Astrocyte of the spinal cord (primary cell): ENCODE results near the gene TP53BP2.
A peak's percentile ranks its signal among the peaks of the same experiment; 100 is the strongest.

Source experiments
- DNase-seq: peaks from one replicate; pipeline ENCODE4 v3.0.0; 2011; ENCODE audit warnings: low read depth, low spot score
- H3K4me3 ChIP-seq: 2 replicates; pipeline ENCODE4 v1.5.1; 2011; ENCODE audit warnings: low read depth, mild to moderate bottlenecking, low read length, moderate library complexity
- in situ Hi-C: cut with HindIII; loops from 2 replicates; pipeline ENCODE4 v1.10.0; 2017; ENCODE audit warnings: low sequenced_read_pairs
- TF ChIP-seq, protein P1 (sequence below): IDR thresholded peaks from 2 replicates; pipeline ENCODE4 v1.5.1; 2012; ENCODE audit warnings: low read depth, mild to moderate bottlenecking, low read length, inconsistent platforms

Gene TP53BP2

DNA sequence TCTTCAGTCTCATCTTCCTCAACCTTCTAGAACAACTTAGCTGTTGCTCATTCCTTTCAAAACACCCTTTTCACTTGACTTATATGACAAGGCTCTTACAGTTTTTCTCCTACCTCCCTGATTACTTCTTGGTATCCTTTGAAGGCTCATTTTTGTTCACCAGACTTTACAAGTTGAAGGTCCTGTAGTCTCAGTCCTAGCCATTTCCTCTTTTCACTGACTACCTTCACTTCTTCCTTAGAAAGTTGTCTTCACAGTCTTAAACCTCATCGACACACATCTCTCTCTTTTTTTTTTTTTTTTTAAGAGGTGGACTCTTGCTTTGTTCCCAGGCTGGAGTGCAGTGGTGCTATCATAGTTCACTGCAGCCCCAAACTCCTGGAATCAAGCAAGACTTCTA is 6.6 kb upstream of the TP53BP2 start:
- no peak overlapping the region for H3K4me3 ChIP-seq
- TF ChIP-seq, protein P1, sequence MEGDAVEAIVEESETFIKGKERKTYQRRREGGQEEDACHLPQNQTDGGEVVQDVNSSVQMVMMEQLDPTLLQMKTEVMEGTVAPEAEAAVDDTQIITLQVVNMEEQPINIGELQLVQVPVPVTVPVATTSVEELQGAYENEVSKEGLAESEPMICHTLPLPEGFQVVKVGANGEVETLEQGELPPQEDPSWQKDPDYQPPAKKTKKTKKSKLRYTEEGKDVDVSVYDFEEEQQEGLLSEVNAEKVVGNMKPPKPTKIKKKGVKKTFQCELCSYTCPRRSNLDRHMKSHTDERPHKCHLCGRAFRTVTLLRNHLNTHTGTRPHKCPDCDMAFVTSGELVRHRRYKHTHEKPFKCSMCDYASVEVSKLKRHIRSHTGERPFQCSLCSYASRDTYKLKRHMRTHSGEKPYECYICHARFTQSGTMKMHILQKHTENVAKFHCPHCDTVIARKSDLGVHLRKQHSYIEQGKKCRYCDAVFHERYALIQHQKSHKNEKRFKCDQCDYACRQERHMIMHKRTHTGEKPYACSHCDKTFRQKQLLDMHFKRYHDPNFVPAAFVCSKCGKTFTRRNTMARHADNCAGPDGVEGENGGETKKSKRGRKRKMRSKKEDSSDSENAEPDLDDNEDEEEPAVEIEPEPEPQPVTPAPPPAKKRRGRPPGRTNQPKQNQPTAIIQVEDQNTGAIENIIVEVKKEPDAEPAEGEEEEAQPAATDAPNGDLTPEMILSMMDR: no peak
- in situ Hi-C loops: no loop called here
- DNase-seq: no peak

DNA sequence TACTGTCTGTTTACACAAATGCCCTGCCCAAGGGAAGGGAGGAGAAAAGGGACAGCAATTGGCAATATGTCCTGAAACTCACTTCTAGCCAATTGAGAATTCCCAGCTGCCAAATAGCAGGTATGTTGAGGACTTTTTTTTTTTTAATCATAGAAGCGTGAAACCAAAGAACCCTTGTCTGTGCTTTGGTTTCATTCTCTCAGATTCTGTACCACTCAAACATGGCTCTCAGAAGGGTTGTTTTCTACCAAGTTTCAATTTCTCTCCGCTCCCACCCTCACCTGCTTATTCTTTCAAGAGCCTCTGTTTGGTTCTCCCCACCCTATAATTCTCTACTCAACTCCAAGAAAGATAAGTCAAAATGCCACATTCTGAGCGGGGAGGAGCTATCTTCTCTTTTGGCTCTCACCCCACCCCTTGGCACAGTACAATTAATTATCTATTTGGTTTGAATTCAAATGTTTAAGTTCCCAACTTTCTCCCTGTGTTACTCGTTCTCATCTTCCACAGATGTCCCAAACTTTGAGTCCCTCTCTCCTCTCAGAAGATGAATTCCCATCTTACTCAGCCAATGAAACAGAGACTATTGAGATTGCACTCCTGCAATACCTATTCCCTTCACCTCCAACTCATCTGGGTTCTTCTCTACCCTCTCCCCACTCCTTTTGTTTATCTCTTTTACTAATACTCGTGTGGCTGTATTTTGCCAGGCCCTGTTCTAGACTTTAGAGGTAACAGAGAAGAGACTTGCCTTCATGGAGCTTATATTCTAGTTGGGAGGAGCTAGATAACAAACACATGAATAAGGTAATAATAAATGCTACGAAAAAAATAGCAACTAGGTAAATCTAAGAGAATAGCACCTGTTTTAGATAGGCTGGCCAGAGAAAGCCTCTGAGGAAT is 3.9 kb upstream of the TP53BP2 start:
- TF ChIP-seq, protein P1: no peak
- no peak for DNase-seq
- no peak overlapping the region for H3K4me3 ChIP-seq
- in situ Hi-C loops: no loop called here

DNA sequence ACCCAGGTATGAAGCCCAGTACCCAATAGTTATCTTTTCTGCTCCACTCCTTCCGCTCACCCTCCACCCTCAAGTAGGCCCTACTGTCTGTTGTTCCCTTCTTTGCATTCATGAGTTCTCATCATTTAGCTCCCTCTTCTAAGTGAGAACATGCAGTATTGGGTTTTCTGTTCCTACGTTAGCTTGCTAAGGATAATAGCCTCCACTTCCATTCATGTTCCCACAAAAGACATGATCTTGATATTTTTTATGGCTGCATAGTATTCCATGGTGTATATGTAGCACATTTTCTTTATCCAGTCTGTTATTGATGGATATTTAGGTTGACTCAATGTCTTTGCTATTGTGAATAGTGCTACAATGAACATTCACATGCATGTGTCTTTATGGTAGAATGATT is 2.8 kb upstream of the TP53BP2 start:
- H3K4me3 ChIP-seq: no peak overlapping the region
- TF ChIP-seq, protein P1: no peak
- DNase-seq: no peak
- in situ Hi-C loops: no loop called here

DNA sequence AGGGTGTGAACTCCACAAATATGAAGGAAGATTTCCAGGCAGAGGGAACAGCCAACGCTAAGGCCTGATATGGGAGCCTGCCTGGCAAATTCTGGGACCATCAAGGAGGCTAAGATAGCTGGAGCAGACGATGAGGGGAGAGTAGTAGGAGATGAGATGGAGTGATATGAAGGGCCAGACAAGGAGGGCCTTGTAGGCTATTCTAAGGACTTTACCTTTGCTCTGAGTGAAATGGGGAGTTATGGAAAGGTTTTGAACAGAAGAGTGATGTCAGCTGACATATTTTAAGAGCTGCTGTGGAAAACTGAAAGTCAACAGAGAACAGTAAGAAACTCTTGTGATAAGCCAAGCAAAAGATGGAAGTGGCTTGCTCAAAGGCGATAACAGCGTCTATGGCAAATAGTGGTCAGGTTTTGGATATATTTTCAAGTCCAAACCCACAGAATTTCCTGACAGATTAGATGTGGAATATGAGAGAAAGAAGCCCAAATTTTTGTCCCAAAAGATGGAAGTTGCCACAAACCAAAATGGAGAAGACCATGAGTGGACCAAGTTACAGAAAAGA is 2.1 kb upstream of the TP53BP2 start:
- DNase-seq: no peak
- no peak overlapping the region for H3K4me3 ChIP-seq
- TF ChIP-seq, protein P1: no peak
- in situ Hi-C loops: no loop called here

DNA sequence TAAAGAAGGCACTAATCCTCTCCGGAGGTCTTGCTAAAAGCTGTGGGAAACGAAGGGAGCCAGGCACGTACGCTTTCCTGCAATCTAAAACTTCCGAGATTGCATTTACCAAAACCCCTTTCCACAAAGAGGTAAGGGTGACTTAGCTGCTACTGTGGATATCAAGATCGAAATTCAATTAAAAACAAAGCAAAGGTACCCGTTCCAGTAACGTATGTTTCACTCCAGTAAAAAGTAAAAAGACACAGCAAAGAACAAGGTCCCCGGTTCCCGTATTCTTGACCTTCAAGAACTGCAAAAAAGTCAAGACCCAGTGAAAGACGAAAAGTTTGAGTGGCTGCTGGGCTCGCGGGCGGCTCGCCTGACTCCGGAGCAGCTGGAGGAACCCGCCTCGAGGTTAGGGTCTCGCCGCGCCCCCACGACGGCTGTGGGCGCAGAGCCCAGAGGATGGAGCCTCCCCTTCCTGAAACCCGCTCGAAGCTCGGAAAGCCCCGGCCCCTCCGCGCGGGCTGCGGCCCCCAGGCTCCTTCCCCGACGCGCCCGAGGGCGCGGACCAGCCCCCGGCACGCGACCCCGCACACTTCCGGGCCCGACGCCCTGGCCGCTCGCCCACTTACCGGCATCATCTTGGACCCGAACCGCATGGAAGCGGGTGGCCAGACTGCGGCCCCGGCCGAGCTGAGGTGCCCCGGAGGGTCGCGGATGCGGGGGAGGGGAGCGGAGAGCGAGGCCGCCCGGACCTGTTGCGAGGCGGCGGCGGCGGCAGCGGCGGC is 524 bp downstream of the TP53BP2 start:
- in situ Hi-C loops: no loop called here
- peak overlapping the region; percentile 77 for H3K4me3 ChIP-seq
- DNase-seq: peak; percentile 71
- TF ChIP-seq, protein P1: no peak

DNA sequence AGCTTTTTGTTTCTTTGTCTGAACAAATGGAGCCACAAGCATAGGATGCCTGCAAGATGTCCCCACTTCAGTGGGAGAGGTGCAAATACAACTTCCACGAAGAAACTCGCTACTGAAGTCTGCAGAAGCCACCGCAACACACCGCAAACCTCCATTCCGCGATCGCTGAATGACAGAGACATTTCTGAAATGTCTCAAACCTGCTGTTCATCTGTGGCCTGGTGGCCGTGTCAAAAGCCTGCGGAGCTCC is 1.0 kb downstream of the TP53BP2 start:
- in situ Hi-C loops: no loop called here
- peak overlapping the region; percentile 77 for H3K4me3 ChIP-seq
- TF ChIP-seq, protein P1: no peak
- DNase-seq: no peak
